Measurements from ENCODE around the gene SLC28A2.
"Not testable (repeated sequence)": the region's sequence is repeated elsewhere in the genome, so short reads cannot be mapped to it uniquely, and the experiment has no call there.

Gene SLC28A2

GRCh38 chr15:45279024-45279698 is 27.1 kb downstream of the SLC28A2 start:
- H3K4me3 ChIP-seq (ENCODE audit: low read length) = peak overlapping the region; percentile 88
- TF ChIP-seq CTCF (conservative IDR thresholded peaks at IDR 0.05; ENCODE audit: low read length) = no peak
- peak; percentile 95 for DNase-seq (ENCODE audit: low read depth)

- no peak for TF ChIP-seq CTCF (conservative IDR thresholded peaks at IDR 0.05; ENCODE audit: low read length)
- no peak for DNase-seq (ENCODE audit: low read depth)
- H3K4me3 ChIP-seq (ENCODE audit: low read length) = no peak overlapping the region
These were observed 33.4 kb downstream of the SLC28A2 start for GRCh38 chr15:45285413-45285812.

GRCh38 chr15:45287390-45287956 is 35.4 kb downstream of the SLC28A2 start:
- no peak for TF ChIP-seq CTCF (conservative IDR thresholded peaks at IDR 0.05; ENCODE audit: low read length)
- no peak overlapping the region for H3K4me3 ChIP-seq (ENCODE audit: low read length)
- DNase-seq (ENCODE audit: low read depth) = no peak

GRCh38 chr15:45288947-45289346 is 36.9 kb downstream of the SLC28A2 start:
- no peak overlapping the region for H3K4me3 ChIP-seq (ENCODE audit: low read length)
- no peak for TF ChIP-seq CTCF (conservative IDR thresholded peaks at IDR 0.05; ENCODE audit: low read length)
- DNase-seq (ENCODE audit: low read depth) = no peak

GRCh38 chr15:45291822-45292582 is 40.0 kb downstream of the SLC28A2 start:
- no peak overlapping the region for H3K4me3 ChIP-seq (ENCODE audit: low read length)
- DNase-seq (ENCODE audit: low read depth) = no peak
- no peak for TF ChIP-seq CTCF (conservative IDR thresholded peaks at IDR 0.05; ENCODE audit: low read length)

- not testable (repeated sequence) for DNase-seq (ENCODE audit: low read depth); H3K4me3 ChIP-seq (ENCODE audit: low read length)
These were observed 41.3 kb downstream of the SLC28A2 start for GRCh38 chr15:45293326-45293725.

- H3K4me3 ChIP-seq (ENCODE audit: low read length); DNase-seq (ENCODE audit: low read depth): not testable (repeated sequence)
These were observed 46.9 kb downstream of the SLC28A2 start for GRCh38 chr15:45298964-45299378.

GRCh38 chr15:45304711-45305110 is 52.7 kb downstream of the SLC28A2 start:
- no peak for DNase-seq (ENCODE audit: low read depth)
- TF ChIP-seq CTCF (conservative IDR thresholded peaks at IDR 0.05; ENCODE audit: low read length) = no peak

More at GRCh38 chr15:45304711-45305110, 52.7 kb downstream of the SLC28A2 start:
- no peak overlapping the region for H3K4me3 ChIP-seq (ENCODE audit: low read length)
